Lower lobe of right lung (tissue), 2 donors: Measurements from ENCODE around the gene SH3RF3. TPM values are rescaled to one million over a fixed set of nuclear protein-coding genes. Genes with fewer than 3 reads are reported as not detected.
A peak's percentile ranks its signal among the peaks of the same experiment; 100 is the strongest.
"Not testable (repeated sequence)": the region's sequence is repeated elsewhere in the genome, so short reads cannot be mapped to it uniquely, and the experiment has no call there.

Experiments
- ATAC-seq, 2 donors: fragments of 200-7000 bp; cut with Tn5 transposase; one replicate each; pipeline ENCODE4 v1.9.1; 2020 to 2022; ENCODE audit warnings: mild to moderate bottlenecking in 2 of 2, moderate library complexity in 2 of 2
- DNase-seq: peaks from one replicate; pipeline ENCODE4 v3.0.0-alpha.2; 2020
- H3K27ac ChIP-seq: fragments of 200-600 bp; one replicate; pipeline ENCODE4 v1.8.0; 2022
- H3K27me3 ChIP-seq: fragments of 200-600 bp; one replicate; pipeline ENCODE4 v1.8.0; 2022; ENCODE audit warnings: low read depth
- H3K36me3 ChIP-seq: fragments of 200-600 bp; one replicate; pipeline ENCODE4 v1.8.0; 2022; ENCODE audit warnings: mild to moderate bottlenecking
- H3K4me1 ChIP-seq: fragments of 200-600 bp; one replicate; pipeline ENCODE4 v1.8.0; 2022
- H3K4me3 ChIP-seq: fragments of 200-600 bp; one replicate; pipeline ENCODE4 v1.8.0; 2022; ENCODE audit warnings: mild to moderate bottlenecking
- H3K9me3 ChIP-seq: fragments of 200-600 bp; one replicate; pipeline ENCODE4 v1.8.0; 2022
- CTCF ChIP-seq: fragments of 200-600 bp; IDR thresholded peaks from one replicate; pipeline ENCODE4 v1.8.0; 2022; ENCODE audit warnings: antibody characterized with exemption, mild to moderate bottlenecking
- intact Hi-C: fragments of 100-400 bp; cut with DNase I; formaldehyde crosslinking; loops from one replicate; pipeline ENCODE4 v1.11.0; 2022
- total RNA-seq: library from RNA; stranded (reverse); fragmentation: NEBNext Ultra II Directional; extraction: Animal tissue kit (Norgen Biotek cat#: 25700); gene quantifications from one replicate; pipeline ENCODE4 v1.2.1, GENCODE V29; 2021
- donor health status: DM: no; HTN: yes; CAD: no; lungs with severe emphysema.

The SH3RF3 gene
- total RNA-seq, 1 donor from 2014 or later = 5.7 TPM

GRCh38 chr2:109159096-109159495 lies 30.1 kb downstream of the SH3RF3 start:
- Histone ChIP-seq H3K27ac (no peak overlapping the region), H3K36me3 (no peaks in the 10 kb centered on the region), H3K4me3 (no peak overlapping the region), H3K9me3 (no peaks in the 10 kb centered on the region), H3K27me3 (no peaks in the 10 kb centered on the region), H3K4me1 (peaks cover 6% of the 10 kb centered on the region)
- ATAC-seq (no peak), DNase-seq (no peak)
- TF ChIP-seq CTCF = no peak
- intact Hi-C loops = no loop called here

DNA sequence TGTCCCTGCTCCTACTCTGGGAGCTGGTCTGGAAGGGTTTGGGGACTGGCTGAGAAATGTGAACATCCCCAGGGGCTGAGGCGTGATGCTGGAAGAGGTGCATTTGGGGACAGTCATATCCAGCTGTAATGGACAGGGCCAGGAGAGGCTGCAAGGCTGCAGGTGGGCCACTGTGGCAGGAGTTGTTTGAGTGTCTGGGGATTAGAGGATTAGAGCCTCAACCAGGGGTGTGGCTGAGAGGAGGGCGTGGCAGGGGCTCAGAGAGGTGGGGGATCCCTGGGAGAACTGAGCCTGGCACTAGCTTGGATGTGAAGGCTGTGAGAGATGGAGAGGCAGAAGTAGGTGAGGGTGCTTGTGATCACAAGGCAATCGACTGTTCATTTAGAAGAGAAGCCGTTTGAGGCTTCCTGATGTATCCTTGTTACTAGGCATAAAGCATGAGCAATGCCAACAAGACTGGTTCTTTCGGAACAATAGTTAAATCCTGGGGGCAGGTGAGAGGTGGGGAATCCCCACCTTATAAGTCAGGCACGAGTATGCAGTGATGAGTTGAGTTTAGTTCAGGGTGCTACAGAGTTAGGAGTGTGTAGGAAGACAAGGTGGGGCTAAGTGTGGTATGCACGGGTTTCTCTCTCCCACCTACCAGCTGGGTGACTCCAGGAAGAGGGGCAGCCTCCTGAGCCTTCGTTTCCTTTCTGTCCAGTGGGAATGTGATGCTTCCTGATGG lies 31.9 kb downstream of the SH3RF3 start:
- H3K4me3 ChIP-seq = no peak overlapping the region
- no peak for ATAC-seq

DNA sequence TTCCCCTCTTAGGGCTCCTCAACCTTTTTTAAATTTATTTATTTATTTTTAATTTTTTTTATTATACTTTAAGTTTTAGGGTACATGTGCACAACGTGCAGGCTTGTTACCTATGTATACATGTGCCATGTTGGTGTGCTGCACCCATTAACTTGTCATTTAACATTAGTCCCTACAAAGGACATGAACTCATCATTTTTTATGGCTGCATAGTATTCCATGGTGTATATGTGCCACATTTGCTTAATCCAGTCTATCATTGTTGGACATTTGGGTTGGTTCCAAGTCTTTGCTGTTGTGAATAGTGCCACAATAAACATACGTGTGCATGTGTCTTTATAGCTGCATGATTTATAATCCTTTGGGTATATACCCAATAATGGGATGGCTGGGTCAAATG lies 33.4 kb downstream of the SH3RF3 start:
- H3K9me3 ChIP-seq, ATAC-seq, intact Hi-C loops, DNase-seq, H3K4me3 ChIP-seq, H3K27me3 ChIP-seq, H3K36me3 ChIP-seq, H3K27ac ChIP-seq: not testable (repeated sequence)
- peaks cover 22% of the 10 kb centered on the region for H3K4me1 ChIP-seq

More for the DNA sequence above, 31.9 kb downstream of the SH3RF3 start:
- no peak overlapping the region for H3K27ac ChIP-seq
- TF ChIP-seq CTCF = no peak
- intact Hi-C loops = no loop called here
- no peaks in the 10 kb centered on the region for H3K9me3 ChIP-seq
- no peaks in the 10 kb centered on the region for H3K27me3 ChIP-seq
- no peaks in the 10 kb centered on the region for H3K36me3 ChIP-seq
- H3K4me1 ChIP-seq = peaks cover 22% of the 10 kb centered on the region
- DNase-seq = no peak

DNA sequence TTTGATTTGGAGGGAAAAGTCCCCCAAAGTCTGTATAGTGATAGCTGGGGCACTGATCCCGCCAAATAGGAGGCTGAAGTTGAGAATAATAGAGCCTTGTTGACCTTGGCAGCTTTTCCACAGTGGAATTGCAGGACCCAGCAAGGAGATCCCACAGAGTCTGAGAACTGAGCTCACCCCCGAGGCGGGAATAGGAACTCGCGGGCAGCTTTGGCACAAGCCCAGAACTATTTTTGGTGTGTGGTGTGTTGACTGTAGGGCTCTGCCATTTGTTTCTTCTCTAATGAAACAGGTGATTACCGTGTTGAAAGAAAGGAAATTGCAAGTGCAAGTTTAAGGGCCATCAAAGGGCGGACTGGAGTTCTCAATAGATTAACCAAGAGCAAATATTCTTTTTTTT lies 34.0 kb downstream of the SH3RF3 start:
- no peaks in the 10 kb centered on the region for H3K36me3 ChIP-seq
- H3K9me3 ChIP-seq = no peaks in the 10 kb centered on the region
- no peak for TF ChIP-seq CTCF
- peaks cover 22% of the 10 kb centered on the region for H3K4me1 ChIP-seq
- H3K4me3 ChIP-seq = no peak overlapping the region
- H3K27me3 ChIP-seq = no peaks in the 10 kb centered on the region
- ATAC-seq = peak; percentile 14 to 45
- no peak for DNase-seq
- no peak overlapping the region for H3K27ac ChIP-seq
- intact Hi-C loops = no loop called here

DNA sequence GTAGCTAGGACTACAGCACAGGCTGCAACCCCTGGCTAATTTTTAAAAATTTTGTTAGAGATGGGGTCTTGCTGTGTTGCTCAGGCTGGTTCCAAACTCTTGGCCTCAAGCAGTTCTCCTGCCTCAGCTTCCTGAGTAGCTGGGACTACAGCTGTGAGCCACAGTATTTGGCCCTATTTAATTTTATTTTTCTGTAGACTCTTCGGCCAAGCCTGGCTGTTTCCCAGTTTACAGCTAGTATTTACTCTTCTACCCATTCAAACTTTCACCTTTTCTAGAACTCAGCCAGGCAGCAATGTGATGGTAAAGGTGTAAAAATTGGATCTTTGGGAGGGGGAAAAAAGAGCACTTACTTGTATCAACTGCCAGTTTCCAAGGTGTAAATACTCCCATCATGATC lies 35.3 kb downstream of the SH3RF3 start:
- Histone ChIP-seq H3K27me3 (no peaks in the 10 kb centered on the region), H3K27ac (peak overlapping the region; percentile 56), H3K4me1 (peaks cover 22% of the 10 kb centered on the region), H3K4me3 (no peak overlapping the region), H3K36me3 (no peaks in the 10 kb centered on the region), H3K9me3 (no peaks in the 10 kb centered on the region)
- DNase-seq = no peak
- ATAC-seq = no peak
- intact Hi-C loops = no loop called here
- no peak for TF ChIP-seq CTCF

DNA sequence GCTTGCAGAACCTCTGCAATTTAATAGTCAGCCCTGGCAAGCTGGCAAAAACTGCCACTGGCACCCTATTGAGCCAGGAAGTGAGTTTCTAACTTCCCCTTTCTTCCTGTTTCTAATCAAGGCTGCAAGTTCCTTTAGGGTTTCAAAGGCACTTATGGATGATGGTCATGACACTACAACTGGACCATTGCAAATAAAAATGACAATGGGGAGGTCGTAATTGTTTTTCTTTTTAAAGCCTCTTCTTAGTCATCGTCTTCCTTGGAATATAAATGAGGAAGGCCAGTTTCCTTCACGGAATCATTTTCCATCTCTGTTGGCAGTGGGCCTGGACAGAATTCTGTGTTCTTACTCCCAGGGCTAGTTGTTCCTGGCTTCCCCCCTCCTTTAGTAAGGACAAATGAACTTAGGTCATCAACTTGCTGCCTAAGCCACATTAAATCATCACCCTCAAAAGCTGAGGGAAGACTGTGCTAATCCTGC lies 35.8 kb downstream of the SH3RF3 start:
- peaks cover 22% of the 10 kb centered on the region for H3K4me1 ChIP-seq
- ATAC-seq (peak in 1 of 2 donors; percentile 11), DNase-seq (no peak)
- no peak for TF ChIP-seq CTCF
- H3K27me3 ChIP-seq = no peaks in the 10 kb centered on the region
- intact Hi-C loops = no loop called here
- no peak overlapping the region for H3K4me3 ChIP-seq
- H3K27ac ChIP-seq = no peak overlapping the region
- no peaks in the 10 kb centered on the region for H3K9me3 ChIP-seq
- H3K36me3 ChIP-seq = no peaks in the 10 kb centered on the region
